ENCODE data around the gene CMPK2.

- TF ChIP-seq CTCF (IDR thresholded peaks at IDR 0.05; ENCODE audit: low read length) (no peak), EZH2 (IDR thresholded peaks at IDR 0.05; ENCODE audit: borderline replicate concordance, low read length) (no peak)
Measured at GRCh38 chr2:6888724-6889123, 23.0 kb upstream of the CMPK2 start.

All from OCI-LY1 (cell line).